Testis (tissue), 2 donors: ENCODE measurements around the gene DIAPH3.

Experiments used
- POLR2A ChIP-seq: fragments of 450-650 bp; IDR thresholded peaks from one replicate; pipeline ENCODE4 v1.6.1; 2017; ENCODE audit warnings: antibody characterized with exemption, mild to moderate bottlenecking, moderate library complexity
- TF ChIP-seq, protein P1 (sequence below), 3 experiments: fragments of 450-650 bp in 2 of 3; fragments of 200-600 bp in 1 of 3; sonication (generic) in 1 of 3; IDR thresholded peaks; one replicate each; pipeline ENCODE4 v1.5.1; 2016 to 2019; ENCODE audit warnings: antibody characterized with exemption in 3 of 3, mild to moderate bottlenecking in 2 of 3, moderate library complexity in 1 of 3

DNA sequence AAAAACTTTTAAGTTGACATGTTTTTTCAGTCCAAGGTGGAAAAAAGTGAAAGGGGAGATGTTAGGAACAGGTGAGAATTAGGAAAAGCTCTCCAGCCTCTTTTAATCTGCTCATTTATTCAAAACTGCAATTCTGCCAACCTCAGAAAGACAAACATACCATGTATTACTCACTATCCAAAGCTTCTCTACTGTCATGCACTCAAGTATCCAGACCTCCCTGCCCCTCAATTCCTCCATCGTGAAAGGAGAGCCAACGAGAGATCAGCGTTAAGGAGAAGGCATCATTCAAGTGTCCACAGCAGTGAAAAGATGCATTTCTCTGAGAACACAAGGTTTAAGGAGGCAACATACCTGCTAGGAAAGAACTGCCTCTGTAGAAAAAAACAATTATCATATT is 24.5 kb downstream of the DIAPH3 start:
- TF ChIP-seq, protein P1, sequence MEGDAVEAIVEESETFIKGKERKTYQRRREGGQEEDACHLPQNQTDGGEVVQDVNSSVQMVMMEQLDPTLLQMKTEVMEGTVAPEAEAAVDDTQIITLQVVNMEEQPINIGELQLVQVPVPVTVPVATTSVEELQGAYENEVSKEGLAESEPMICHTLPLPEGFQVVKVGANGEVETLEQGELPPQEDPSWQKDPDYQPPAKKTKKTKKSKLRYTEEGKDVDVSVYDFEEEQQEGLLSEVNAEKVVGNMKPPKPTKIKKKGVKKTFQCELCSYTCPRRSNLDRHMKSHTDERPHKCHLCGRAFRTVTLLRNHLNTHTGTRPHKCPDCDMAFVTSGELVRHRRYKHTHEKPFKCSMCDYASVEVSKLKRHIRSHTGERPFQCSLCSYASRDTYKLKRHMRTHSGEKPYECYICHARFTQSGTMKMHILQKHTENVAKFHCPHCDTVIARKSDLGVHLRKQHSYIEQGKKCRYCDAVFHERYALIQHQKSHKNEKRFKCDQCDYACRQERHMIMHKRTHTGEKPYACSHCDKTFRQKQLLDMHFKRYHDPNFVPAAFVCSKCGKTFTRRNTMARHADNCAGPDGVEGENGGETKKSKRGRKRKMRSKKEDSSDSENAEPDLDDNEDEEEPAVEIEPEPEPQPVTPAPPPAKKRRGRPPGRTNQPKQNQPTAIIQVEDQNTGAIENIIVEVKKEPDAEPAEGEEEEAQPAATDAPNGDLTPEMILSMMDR (IDR thresholded peaks at IDR 0.05), result no peak
- no peak for TF ChIP-seq POLR2A
